ENCODE measurements around the gene TBX10.
"Not testable (repeated sequence)": the region's sequence is repeated elsewhere in the genome, so short reads cannot be mapped to it uniquely, and the experiment has no call there.

The TBX10 gene

DNA sequence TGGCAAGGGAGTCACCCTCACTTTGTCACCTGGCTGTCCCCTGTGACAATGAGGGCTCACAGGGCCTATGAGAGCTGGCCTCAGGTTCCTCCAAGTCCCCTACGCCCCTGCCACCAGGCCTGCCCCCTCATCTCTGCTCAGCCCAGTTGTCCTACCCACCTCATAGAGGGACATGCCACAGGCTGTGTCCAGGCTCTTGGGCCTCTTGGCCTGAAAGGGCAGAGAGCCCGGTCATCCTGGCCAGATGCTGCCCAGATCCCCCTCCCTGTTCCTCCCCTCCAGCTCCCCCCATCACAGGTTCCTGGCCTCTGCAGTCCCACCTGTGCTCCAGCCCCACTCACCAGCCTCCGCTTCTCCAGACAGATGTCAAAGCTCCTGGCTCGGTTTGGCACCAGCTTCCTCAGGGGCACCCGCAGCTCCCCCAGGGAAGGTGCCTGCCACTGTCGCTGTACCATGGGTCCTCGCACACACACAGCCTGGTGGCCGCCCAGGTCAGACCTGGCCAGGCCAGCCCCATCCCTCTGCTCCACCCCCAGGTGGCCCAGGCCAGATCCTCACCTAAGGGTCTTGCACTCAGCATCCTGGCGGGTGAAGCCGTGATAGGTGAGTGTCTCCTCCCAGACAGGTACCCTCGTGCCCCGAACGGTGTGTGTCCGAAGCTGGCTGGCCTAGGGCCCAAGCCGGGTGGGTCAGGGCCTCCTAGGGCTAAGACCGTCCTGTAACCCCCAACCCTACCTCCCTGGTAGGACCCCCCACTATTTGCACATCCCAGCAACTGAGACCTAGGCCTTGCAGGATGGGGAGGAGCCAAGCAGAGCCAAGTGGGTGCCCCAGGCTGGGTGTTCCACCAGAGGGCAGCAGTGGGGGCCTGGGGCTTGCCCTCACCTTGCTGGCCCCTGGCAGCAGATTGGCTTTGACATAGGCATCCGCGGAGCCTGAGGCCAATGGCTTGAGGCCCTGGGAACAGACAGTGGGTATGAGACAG, 24.5 kb downstream of the TBX10 start:
- no peak for DNase-seq

DNA sequence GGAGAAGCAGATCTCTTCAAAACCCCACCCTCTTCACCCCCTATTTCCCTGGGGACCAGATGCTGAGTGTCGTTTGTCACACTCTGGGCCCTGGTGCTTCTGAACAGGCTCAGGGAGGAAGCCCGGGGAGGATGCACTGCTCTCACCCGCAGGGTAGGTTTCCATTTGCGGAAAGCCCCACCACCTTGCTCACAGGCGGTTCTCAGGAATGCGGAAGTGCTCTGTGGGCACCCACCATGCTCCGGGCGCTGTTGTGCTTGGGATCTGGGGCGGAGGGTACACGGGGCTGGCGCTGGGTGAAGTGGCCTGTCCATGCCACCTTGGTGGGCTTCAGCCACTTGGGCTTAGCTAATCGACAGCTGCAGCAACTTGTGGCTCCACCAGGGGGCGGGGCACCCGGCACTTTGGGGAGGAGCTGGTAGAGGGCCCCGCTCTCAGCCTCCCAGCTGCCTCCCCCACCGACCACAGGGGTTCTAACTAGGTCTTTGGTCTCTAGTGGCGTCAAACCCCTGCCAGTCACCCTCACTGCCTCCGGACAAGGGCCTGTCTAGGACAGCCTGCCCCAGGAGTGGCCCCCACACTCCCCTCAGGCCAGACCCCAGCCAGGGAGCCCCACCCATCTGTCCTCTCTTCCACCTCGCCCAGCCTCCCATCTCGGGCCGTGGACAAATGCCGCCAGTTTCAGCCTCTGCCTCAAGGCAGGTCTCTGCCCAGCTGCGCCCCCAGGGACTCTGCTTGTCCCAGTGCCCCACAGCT, 25.4 kb downstream of the TBX10 start:
- DNase-seq, result peak; percentile 5

DNA sequence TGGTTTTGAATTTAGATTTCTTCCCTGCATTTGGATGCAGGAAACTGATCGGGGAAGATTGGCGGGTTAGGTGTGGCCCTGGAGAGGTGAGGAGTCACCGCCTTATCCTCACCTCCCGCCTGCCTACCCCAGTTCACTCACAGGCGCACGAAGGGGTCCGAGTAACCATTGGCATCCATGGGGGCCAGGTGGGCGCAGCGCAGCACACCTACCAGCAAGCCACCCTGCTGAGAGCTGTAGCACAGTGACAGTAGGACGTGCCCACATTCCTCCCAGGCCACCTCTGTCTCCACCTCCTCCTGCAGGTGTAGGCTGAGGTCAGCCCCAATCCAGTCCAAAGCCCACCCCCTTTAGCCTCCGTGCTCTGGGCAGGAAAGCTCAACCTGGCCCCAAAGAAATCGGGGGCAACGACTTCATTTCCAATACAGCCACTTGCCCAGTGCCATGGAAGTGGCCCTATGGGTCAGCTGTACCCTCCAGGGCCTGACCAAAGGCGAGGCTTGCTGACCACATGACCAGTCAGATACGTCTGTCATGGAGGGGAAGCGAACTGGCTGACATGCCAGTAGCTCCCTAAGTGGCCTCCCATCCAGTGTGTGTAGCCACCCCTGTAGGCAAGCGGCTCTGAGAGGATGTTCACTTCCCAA, 26.1 kb downstream of the TBX10 start:
- no peak for DNase-seq

DNA sequence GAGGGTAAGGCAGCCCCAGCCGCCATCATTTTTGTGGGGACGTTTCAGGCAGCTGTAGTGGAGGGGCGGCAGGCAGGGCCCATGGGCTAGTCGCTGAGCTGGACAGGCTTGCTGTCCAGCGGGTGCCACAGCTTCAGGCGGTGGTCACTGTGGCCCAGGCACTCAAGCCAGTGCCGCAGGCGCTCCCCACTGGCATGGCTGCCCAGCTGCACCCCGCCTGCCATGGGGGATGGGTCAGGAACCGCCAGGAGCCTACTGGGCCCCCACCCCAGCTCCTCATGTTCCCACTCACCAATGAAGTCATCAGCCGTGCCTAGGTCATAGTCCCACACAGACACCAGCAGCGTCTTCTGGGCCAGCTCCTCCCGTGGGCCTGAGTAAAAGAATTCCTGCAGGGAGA, 26.8 kb downstream of the TBX10 start:
- DNase-seq, result no peak

DNA sequence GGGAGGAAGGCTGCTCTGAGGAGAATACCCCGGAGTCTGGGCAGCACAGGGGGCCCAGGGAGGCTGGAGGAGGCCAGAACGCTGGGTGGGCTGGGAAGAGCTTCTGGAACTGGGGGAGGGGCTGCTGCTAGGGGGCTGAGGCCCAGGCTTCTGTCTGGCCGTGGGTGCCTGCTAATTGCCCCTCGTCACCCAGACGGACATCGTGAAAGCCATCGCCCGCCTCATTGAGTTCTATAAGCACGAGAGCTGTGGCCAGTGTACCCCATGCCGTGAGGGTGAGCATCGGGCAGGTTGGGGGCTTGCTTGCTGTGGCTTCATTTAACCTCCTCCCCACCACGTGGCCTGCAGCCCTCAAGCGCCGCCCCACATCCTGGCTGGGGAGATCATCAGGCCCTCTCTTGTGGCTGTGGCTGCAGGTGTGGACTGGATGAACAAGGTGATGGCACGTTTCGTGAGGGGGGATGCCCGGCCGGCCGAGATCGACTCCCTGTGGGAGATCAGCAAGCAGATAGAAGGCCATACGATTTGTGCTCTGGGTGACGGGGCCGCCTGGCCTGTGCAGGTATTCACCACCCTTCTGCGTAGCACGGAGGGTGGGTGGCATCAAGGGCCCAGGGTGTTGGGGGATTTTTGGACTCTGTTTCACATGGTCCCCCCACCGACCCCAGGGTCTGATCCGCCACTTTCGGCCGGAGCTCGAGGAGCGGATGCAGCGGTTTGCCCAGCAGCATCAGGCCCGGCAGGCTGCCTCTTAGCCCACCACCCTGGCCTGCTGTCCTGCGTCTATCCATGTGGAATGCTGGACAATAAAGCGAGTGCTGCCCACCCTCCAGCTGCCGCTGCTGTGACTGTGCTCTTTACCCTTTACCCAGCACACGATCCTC, 27.6 kb downstream of the TBX10 start:
- DNase-seq, result no peak

DNA sequence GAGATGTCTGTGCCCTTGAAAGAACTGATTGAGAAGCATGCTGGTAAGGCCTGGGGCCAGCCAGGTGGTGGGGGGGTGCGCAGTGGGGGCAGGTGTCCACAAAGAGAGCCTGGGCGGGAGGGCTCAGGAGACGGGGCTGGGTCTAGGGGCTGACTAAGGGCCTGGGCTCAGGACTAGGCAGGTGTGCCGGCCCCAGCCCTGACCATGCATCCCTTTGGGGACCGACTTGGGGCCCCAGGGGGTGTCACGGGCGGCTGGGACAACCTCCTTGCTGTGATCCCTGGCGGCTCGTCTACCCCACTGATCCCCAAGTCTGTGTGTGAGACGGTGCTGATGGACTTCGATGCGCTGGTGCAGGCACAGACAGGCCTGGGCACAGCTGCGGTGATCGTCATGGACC, 28.4 kb downstream of the TBX10 start:
- DNase-seq, result no peak

DNA sequence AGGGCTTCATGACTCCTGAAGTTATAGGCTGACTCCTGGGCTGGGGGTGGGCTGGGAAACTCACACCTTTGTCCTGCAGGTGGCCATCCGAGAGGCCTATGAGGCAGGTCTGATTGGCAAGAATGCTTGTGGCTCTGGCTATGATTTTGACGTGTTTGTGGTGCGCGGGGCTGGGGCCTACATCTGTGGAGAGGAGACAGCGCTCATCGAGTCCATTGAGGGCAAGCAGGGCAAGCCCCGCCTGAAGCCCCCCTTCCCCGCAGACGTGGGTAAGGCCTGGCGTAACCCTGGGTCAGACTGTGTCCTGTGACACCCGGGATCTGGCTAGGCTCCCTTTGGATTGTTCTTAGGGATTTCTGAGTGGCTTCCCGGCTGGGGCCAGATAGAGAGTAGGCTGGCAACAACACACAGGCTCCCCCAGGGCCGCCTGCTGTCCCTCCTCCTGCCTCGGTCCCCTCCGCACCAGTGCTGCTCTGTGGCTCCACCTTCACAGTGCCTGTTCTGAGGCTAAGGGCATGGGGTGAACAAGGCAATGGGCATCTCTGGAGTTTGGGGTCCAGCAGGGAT, 29.2 kb downstream of the TBX10 start:
- no peak for DNase-seq

DNA sequence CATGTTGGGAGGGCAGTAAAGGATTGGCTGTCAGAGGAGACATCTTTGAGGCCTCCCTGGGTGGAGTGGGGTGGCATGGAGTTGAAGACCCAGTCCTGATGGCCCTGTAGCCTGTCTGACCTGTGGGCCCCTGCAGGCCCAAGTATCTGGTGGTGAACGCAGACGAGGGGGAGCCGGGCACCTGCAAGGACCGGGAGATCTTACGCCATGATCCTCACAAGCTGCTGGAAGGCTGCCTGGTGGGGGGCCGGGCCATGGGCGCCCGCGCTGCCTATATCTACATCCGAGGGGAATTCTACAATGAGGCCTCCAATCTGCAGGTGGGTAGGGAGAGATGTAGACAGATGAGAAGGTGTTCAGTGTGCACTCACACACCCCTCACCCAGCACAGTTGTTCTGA, 30.2 kb downstream of the TBX10 start:
- DNase-seq, result no peak

DNA sequence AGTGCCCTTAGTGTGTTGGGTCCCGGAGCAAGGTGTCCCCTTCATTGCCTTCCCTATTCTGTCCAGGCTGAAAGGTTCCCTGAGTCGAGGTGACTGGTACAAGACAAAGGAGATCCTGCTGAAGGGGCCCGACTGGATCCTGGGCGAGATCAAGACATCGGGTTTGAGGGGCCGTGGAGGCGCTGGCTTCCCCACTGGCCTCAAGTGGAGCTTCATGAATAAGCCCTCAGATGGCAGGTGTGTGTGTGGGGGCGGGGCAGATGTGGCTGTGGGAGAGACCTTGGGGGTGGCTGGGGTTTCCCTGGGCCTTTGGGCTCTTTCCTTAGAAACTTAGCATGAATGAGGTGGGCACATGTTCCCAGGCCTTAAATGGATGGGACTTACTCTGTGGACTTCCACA, 31.1 kb downstream of the TBX10 start:
- DNase-seq, result no peak

DNA sequence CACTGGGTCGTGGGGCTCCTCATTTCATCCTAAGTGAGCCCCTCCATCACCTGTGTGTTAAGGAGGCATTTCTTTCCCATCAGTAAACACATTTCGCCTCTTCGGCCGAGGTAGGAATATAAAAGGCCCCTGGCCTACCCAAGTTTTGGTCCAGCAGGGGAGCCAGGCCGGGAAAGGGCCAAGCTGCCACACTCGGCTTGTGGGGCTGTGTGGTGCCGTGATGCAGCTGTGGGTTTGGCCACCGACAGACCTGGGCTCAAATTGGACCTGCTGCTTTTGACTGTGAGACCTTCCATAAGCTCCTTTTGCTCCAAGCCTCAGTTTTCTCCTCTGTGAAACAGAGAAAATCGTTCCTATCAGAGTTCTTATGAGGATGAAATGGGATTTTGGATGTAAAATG, 32.1 kb downstream of the TBX10 start:
- DNase-seq, result no peak

DNA sequence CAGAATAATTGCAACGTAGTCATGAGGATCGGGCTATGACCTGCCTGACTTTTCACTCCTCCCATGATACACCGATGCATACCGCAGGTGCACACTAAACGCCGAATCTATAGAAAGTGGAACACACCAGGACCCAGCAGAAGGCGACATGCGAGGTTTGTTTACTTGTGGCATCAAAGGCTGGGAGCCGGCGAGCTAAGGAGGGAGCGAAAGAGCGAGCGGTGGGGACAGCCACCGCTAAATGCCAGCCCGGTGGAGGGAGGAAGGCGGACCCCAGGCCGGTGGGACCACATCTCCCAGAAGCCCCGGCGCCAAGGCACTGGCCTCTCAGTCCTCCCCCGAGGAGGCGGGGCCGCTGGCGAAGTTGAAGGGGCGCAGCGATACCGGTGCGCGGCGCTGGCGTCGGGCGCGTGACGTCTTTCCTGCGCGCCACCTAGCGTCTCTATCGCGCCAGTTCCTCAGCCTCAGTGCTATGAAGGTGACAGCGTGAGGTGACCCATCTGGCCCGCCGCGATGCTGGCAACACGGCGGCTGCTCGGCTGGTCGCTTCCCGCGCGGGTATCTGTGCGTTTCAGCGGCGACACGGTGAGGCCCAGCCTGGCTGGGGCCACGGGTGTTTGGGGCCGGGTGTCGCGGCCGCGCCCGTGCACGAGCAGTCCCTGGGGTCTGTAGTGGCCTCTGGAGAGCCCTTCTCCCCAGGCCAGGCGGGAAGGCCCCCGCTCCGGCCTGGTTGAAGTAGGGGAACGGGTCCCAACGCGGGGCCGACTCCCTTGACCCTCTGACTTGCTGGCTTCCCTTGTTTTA, 32.9 kb downstream of the TBX10 start, which contains the start of gene NDUFV1:
Gene NDUFV1 (plus strand): TSS at position 445 of the 804 bp plus-strand sequence. CDS start 69 bp downstream, at position 514.
- DNase-seq, result peak; percentile 90

DNA sequence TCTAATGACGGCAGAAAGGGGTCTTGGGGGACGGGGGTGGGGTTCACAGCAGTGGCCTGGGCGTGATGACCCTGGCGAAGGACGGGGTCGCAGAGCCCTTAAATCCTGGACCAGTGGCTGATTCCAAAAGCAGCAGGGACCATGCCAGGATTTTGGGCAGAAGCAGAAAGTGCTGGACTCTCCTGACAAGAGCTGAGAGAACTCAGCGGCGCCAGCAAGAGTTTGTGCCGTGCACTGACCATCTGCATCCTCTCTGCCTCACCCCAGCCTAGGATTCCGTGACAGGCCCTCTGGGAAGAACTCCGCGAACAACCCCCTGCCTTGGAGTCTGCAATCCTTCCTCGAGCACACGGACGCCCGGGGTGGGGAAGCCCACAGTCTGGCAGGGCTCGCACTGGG, 33.5 kb downstream of the TBX10 start:
- DNase-seq, result no peak

DNA sequence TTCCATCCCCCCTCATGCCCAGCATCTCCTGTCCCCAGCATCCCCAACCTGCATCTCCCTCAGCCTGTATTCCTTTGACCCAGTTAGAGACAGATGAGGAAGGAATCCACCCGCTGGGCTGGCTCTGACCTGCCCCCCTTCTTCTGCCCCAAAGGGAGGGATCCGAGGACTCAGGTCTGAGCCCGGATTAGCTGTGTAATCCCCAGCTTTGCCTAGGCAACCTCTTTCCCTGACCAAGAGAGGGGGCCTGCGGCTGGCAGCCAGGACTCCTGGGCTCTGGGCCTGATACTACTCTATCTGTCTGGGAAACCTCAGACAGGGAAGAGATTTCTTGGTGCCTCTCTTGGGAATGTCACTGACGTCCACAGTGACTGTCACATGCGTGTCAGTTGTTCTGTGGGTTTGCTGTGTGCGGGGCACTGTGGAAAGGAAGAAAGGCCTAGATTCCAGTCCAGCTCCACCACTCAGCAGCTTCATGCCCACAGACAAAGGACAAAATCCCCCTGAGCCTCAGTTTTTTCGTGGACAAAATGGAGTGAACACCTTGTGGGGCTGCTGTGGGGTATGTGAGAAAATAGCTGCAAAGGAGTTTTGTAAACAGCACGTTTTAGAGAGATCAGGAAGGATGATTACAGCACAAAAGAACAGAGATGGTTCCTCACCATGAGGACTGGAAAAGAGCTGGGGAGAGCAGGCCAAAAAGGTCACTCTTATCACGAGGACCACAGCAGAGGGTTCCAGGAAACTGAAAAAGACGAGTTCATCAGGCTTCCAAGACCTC, 34.1 kb downstream of the TBX10 start:
- DNase-seq, result no peak

DNA sequence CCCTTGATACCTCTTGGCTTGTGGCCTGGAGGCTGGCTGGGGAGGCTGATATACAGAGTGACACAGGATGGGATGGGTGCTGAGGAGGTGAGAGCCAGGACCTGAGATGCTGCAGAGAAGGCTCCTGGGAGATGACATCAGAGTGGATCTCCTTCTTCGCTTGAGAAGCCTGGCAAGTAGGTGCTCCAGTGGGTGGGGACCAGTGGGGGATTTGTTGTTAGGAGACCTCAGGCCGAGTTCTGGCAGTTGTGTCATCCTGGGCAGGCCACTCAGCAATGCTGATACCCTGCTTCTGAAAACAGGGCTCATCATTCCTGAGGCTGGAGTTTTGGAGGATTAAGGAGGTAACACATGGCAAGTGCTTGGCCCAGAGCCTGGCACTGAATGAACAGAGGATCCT, 34.7 kb downstream of the TBX10 start:
- no peak for DNase-seq

DNA sequence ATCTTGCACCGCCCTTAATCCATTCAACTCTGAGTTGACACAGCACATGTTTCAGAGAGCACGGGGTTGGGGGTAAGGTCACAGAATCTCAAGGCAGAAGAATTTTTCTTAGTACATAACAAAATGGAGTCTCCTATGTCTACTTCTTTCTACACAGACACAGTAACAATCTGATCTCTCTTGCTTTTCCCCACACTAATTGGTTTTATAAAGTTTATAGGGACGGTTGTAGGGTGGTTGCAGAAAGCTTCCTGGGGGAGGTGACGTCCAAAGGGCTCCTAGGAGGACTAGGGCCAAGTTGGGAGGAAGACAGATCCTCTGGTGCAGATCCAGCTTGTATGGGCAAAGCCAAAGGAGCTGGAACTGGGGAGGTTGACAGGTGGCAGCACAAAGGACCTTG, 35.4 kb downstream of the TBX10 start:
- not testable (repeated sequence) for DNase-seq

DNA sequence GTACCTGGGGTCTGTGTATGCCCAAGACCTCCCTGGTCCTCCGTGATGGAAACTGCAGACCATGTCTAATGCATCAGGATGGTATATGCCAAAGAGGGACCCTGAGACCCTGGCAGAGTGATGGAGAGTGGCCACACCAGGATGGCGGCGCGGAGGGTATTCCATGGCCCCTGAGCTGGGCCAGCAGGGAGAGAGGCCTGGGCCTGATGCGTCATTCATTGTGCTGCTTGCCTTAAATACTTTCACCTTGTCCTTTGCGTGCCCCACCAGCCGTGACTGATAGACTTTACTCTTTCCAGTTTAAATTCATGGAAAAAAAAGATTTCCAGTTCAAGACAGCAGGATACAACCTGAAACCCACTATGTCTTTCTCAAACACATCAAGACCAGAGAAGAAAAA, 38.5 kb downstream of the TBX10 start:
- no peak for DNase-seq

DNA sequence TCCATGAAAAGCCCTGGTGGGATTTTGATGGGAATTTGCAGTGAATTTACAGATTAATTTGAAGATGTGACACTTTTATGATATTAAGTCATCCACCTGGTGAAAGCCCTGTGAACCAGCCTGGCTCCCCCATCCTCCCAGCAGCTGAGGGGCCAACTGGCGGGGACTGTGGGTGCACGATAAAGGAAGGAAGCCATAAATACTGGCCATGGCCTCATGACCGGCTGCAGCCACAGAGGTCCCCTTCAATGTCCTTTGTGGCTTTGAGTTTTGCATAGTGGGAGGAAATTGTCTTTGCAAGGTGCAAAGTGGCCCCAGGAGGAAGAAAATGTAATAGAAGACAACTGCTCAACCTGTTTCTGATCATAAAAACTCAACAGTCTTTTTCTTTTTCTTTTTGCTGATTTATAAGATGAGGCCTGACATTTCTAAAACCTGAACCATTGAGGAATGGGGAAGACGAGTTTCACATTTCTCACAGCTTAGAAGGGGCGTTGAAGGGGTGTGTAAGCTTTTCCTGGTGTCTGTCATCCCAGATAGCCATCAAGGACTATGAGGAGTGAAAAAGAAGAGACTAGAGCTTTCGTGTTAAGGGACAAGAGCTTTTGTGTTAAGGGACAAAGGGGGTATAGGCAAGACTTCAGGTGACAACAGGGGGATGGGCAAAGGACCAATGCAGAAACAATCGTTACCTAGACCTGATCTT, 39.1 kb downstream of the TBX10 start:
- no peak for DNase-seq

DNA sequence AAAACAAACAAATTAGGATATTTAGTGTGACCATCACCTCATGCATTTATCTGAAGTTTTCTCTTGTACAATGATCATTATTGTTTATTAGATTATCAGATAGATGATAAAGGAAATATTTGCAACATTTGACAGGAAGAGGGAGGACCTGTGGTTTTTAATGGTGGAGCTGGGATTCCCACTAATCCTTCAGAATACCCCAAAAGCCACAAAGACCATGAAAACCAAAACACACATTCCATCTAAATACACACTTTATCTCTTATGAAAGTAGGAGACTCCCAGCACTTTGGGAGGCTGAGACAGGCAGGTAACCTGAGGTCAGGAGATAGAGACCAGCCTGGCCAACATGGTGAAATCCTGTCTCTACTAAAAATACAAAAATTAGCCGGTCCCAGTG, 40.4 kb downstream of the TBX10 start:
- no peak for DNase-seq

DNA sequence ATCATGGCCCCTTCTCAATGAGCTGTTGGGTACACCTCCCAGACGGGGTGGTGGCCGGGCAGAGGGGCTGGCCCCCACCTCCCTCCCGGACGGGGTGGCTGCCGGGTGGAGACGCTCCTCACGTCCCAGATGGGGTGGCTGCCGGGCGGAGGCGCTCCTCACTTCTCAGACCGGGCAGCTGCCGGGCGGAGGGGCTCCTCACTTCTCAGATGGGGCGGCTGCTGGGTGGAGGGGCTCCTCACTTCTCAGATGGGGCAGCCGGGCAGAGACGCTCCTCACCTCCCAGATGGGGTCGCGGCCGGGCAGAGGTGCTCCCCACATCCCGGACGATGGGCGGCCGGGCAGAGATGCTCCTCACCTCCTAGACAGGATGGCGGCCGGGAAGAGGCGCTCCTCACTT, 41.6 kb downstream of the TBX10 start:
- DNase-seq, result not testable (repeated sequence)

DNA sequence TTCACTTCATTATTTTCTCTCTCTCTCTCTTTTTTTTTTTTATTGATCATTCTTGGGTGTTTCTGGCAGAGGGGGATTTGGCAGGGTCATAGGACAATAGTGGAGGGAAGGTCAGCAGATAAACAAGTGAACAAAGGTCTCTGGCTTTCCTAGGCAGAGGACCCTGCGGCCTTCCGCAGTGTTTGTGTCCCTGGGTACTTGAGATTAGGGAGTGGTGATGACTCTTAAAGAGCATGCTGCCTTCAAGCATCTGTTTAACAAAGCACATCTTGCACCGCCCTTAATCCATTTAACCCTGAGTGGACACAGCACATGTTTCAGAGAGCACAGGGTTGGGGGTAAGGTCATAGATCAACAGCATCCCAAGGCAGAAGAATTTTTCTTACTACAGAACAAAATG, 42.1 kb downstream of the TBX10 start:
- DNase-seq, result not testable (repeated sequence)
